IMR-90 (cell line): ENCODE measurements around the gene ALDH3A2. TPM values are rescaled to one million over a fixed set of nuclear protein-coding genes. Genes with fewer than 3 reads are reported as not detected.

Source experiments
- ATAC-seq: fragments of 200-7000 bp; cut with Tn5 transposase; 2 replicates; pipeline ENCODE4 v1.9.1; 2020; ENCODE audit warnings: low read depth, mild to moderate bottlenecking, moderate library complexity
- BruUV-seq: library from RNA; stranded (reverse); fragments of 400-500 nt; replicated peaks from 2 replicates; lab custom pipeline; 2021; lab: Mats Ljungman, UMichigan
- CTCF ChIA-PET: fragments of 300-600 bp; formaldehyde crosslinking; extraction: SDS; loops from one replicate; lab custom pipeline; 2021; ENCODE audit warnings: antibody characterized with exemption; lab: Yijun Ruan, JAX
- POLR2A ChIA-PET: fragments of 300-600 bp; sonication (Branson Sonifier 250); formaldehyde crosslinking; loops from one replicate; lab custom pipeline; 2022; ENCODE audit warnings: antibody characterized with exemption; ENCODE audit not compliant: unreplicated experiment; lab: Charles Lee
- DNase-seq: peaks from one replicate; pipeline ENCODE4 v3.0.0; 2013
- H2AFZ ChIP-seq: replicated peaks from 2 replicates; pipeline ENCODE3; 2013; ENCODE audit warnings: low read length, mild to moderate bottlenecking; ENCODE audit not compliant: poor library complexity
- H2AK5ac ChIP-seq: 2 replicates; pipeline ENCODE4 v1.6.1; 2013; ENCODE audit warnings: low read depth, low read length, inconsistent platforms
- H2AK9ac ChIP-seq: replicated peaks from 2 replicates; pipeline ENCODE3; 2013; ENCODE audit warnings: mild to moderate bottlenecking, low read depth, low read length, moderate library complexity; ENCODE audit not compliant: poor library complexity
- H2BK120ac ChIP-seq: 2 replicates; pipeline ENCODE4 v1.6.1; 2013; ENCODE audit warnings: low read depth, low read length, inconsistent platforms
- H2BK15ac ChIP-seq: 3 replicates; pipeline ENCODE4 v1.6.1; 2013; ENCODE audit warnings: low read depth, low read length, inconsistent platforms
- H2BK20ac ChIP-seq: 2 replicates; pipeline ENCODE4 v1.6.1; 2013; ENCODE audit warnings: low read depth, mild to moderate bottlenecking, inconsistent platforms, low read length, moderate library complexity
- H2BK5ac ChIP-seq: 2 replicates; pipeline ENCODE4 v1.6.1; 2013; ENCODE audit warnings: mild to moderate bottlenecking, low read depth, low read length, inconsistent platforms; ENCODE audit not compliant: poor library complexity, severe bottlenecking
- H3K14ac ChIP-seq: replicated peaks from 2 replicates; pipeline ENCODE4 v1.6.1; 2013; ENCODE audit warnings: low read depth, low read length, inconsistent platforms
- H3K18ac ChIP-seq: 2 replicates; pipeline ENCODE4 v1.6.1; 2013; ENCODE audit warnings: low read depth, low read length, control low read depth
- H3K23ac ChIP-seq: 2 replicates; pipeline ENCODE4 v1.6.1; 2013; ENCODE audit warnings: low read depth, low read length, inconsistent platforms
- H3K27ac ChIP-seq: 2 replicates; pipeline ENCODE4 v1.5.1; 2013; ENCODE audit warnings: mild to moderate bottlenecking, control low read depth, low read length; ENCODE audit not compliant: insufficient read depth
- H3K27me3 ChIP-seq: 2 replicates; pipeline ENCODE4 v1.6.1; 2013; ENCODE audit warnings: low read length; ENCODE audit not compliant: control insufficient read depth, insufficient read depth
- H3K36me3 ChIP-seq: 2 replicates; pipeline ENCODE4 v1.6.1; 2013; ENCODE audit warnings: low read length, mixed read lengths; ENCODE audit not compliant: control insufficient read depth, insufficient read depth
- H3K4ac ChIP-seq: 2 replicates; pipeline ENCODE4 v1.6.1; 2013; ENCODE audit warnings: low read depth, low read length, inconsistent platforms
- H3K4me1 ChIP-seq: 2 replicates; pipeline ENCODE4 v1.6.1; 2013; ENCODE audit warnings: low read length, mixed read lengths; ENCODE audit not compliant: control insufficient read depth, insufficient read depth
- H3K4me2 ChIP-seq: 2 replicates; pipeline ENCODE4 v1.6.1; 2013; ENCODE audit warnings: low read depth, mild to moderate bottlenecking, control low read depth, low read length, moderate library complexity
- H3K4me3 ChIP-seq: 2 replicates; pipeline ENCODE4 v1.5.1; 2013; ENCODE audit warnings: low read depth, mild to moderate bottlenecking, control low read depth, low read length, moderate library complexity; ENCODE audit not compliant: insufficient read depth
- H3K56ac ChIP-seq: 2 replicates; pipeline ENCODE4 v1.6.1; 2013; ENCODE audit warnings: low read length, inconsistent platforms; ENCODE audit not compliant: insufficient read depth; ENCODE audit errors: extremely low read depth
- H3K79me1 ChIP-seq, 2 experiments: 2 replicates each; pipeline ENCODE4 v1.6.1; 2013; ENCODE audit warnings: low read length in 2 of 2, inconsistent platforms in 1 of 2, low read depth in 1 of 2
- H3K9ac ChIP-seq: 2 replicates; pipeline ENCODE4 v1.6.1; 2013; ENCODE audit warnings: low read depth, low read length, control low read depth
- H3K9me1 ChIP-seq: 2 replicates; pipeline ENCODE4 v1.6.1; 2013; ENCODE audit warnings: low read length, inconsistent platforms; ENCODE audit not compliant: insufficient read depth
- H3K9me3 ChIP-seq: 2 replicates; pipeline ENCODE4 v1.6.1; 2013; ENCODE audit warnings: low read length; ENCODE audit not compliant: control insufficient read depth, insufficient read depth
- H4K20me1 ChIP-seq: 2 replicates; pipeline ENCODE4 v1.6.1; 2013; ENCODE audit warnings: low read length, inconsistent platforms; ENCODE audit not compliant: insufficient read depth
- H4K5ac ChIP-seq: 2 replicates; pipeline ENCODE4 v1.6.1; 2013; ENCODE audit warnings: mild to moderate bottlenecking, low read depth, low read length, control low read depth
- H4K8ac ChIP-seq, 2 experiments: 2 replicates each; pipeline ENCODE4 v1.6.1; 2013; ENCODE audit warnings: low read depth in 2 of 2, low read length in 2 of 2, control low read depth in 1 of 2, inconsistent platforms in 1 of 2
- H4K91ac ChIP-seq: 2 replicates; pipeline ENCODE4 v1.6.1; 2013; ENCODE audit warnings: low read depth, low read length, inconsistent platforms; ENCODE audit not compliant: insufficient read depth
- CEBPB ChIP-seq: IDR thresholded peaks from 2 replicates; pipeline ENCODE4 v1.6.1; 2012; ENCODE audit warnings: low read depth, low read length, improper control_type of control experiment
- SMC3 ChIP-seq: fragments of 150-350 bp; IDR thresholded peaks from 2 replicates; pipeline ENCODE4 v1.6.1; 2016; ENCODE audit warnings: low read depth, mild to moderate bottlenecking, antibody characterized with exemption, low read length, moderate library complexity
- WGBS, 2 experiments: methylation state at CpG; one replicate each; pipeline versions ENCODE4 v1.1.5 to v1.1.7; 2013; ENCODE audit warnings: missing lambda C conversion rate in 2 of 2; ENCODE audit not compliant: insufficient read length in 1 of 2; ENCODE audit errors: extremely low coverage in 2 of 2; 5-methylcytosine and 5-hydroxymethylcytosine counted together
- dilution Hi-C: fragments of 300-500 bp; cut with HindIII; formaldehyde crosslinking; loops from one replicate; pipeline ENCODE4 v1.14.3; 2018; ENCODE audit warnings: low sequenced_read_pairs; ENCODE audit not compliant: unreplicated experiment
- in situ Hi-C: fragments of 300-500 bp; cut with MboI; formaldehyde crosslinking; loops from 3 replicates; pipeline ENCODE4 v1.14.3; 2019; ENCODE audit warnings: low sequenced_read_pairs, inconsistent platforms, mixed read lengths
- intact Hi-C: fragments of 100-400 bp; cut with micrococcal nuclease; formaldehyde crosslinking; loops from 2 replicates; pipeline ENCODE4 v1.10.0; 2022
- polyA plus RNA-seq, 3 experiments: library from polyadenylated mRNA; depleted of rRNA; stranded (reverse); fragments of >200 nt; gene quantifications; 2 replicates each; pipeline ENCODE4 v1.2.3, GENCODE V29; 2012; ENCODE audit warnings: low replicate concordance in 1 of 3
- total RNA-seq: library from RNA; depleted of rRNA; stranded (reverse); fragments of >200 nt; gene quantifications from 2 replicates; pipeline ENCODE4 v1.2.3, GENCODE V29; 2012

ALDH3A2 gene
- total and polyA plus RNA-seq, 2 of the 4 experiments (the other 2 are of a cell fraction), result 4.0 to 7.9 TPM

GRCh38 chr17:19641687-19642372 is 6.7 kb upstream of the ALDH3A2 start:
- Histone ChIP-seq H2BK20ac (no peak overlapping the region), H3K14ac (no peak overlapping the region), H2BK120ac (no peak overlapping the region), H3K36me3 (no peaks in the 10 kb centered on the region), H2BK5ac (no peak overlapping the region), H3K56ac (no peak overlapping the region), H2AK9ac (no peak overlapping the region), H4K5ac (no peak overlapping the region), H3K9me3 (no peaks in the 10 kb centered on the region), H3K79me1 (no peaks in the 10 kb centered on the region), H3K18ac (no peak overlapping the region), H3K4me2 (no peak overlapping the region), H2AK5ac (no peak overlapping the region), H3K27me3 (peaks cover 30% of the 10 kb centered on the region), H3K23ac (no peak overlapping the region), H2AFZ (no peak overlapping the region), H4K20me1 (no peaks in the 10 kb centered on the region), H4K8ac (no peak overlapping the region), H4K91ac (no peak overlapping the region), H3K9ac (no peak overlapping the region), H3K9me1 (no peaks in the 10 kb centered on the region), H2BK15ac (no peak overlapping the region), H3K27ac (no peak overlapping the region), H3K4me3 (no peak overlapping the region), H3K4ac (no peak overlapping the region), H3K4me1 (peaks cover 1% of the 10 kb centered on the region; the same call in 1 of the 2 replicates)
- no CpG with 5 or more reads among the region's 4 CpGs for WGBS, 2 experiments
- no peak for TF ChIP-seq SMC3
- peak; percentile 75 for TF ChIP-seq CEBPB
- ChIA-PET POLR2A (no interaction called here), CTCF (no interaction called here)
- DNase-seq (no peak), ATAC-seq (no peak)
- dilution Hi-C loops (no loop called here), in situ Hi-C loops (no loop called here), intact Hi-C loops (no loop called here)
- no TSS peak for BruUV-seq
